Stimulated activated CD4-positive, alpha-beta T cell treated with anti-CD3 and anti-CD28 coated beads, Interleukin-12 subunit alpha, Interleukin-12 subunit beta, amount 100 ng/mL, for 48 hours (primary cell): ENCODE data around the gene ZDHHC20.

Source experiments
- DNase-seq, 3 donors: peaks; one replicate each; pipeline ENCODE4 v3.0.0-alpha.2; 2020; ENCODE audit warnings: low read depth in 2 of 3, low spot score in 1 of 3

The ZDHHC20 gene

DNA sequence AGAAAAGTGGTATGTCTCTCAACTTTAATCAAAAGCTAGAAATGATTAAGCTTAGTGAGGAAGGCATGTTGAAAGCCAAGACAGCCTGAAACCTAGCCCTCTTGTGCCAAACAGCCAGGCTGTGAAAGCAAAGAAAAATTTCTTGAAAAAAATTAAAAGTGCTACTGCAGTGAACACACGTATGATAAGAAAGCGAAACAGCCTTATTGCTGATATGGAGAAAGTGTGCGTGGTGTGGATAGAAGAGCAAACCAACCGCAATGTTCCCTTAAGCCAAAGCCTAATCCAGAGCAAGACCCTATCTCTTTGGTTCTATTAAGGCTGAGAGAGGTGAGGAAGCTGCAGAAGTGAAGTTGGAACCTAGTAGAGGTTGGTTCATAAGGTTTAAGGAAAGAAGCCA is 96.4 kb downstream of the ZDHHC20 start:
- DNase-seq = no peak

DNA sequence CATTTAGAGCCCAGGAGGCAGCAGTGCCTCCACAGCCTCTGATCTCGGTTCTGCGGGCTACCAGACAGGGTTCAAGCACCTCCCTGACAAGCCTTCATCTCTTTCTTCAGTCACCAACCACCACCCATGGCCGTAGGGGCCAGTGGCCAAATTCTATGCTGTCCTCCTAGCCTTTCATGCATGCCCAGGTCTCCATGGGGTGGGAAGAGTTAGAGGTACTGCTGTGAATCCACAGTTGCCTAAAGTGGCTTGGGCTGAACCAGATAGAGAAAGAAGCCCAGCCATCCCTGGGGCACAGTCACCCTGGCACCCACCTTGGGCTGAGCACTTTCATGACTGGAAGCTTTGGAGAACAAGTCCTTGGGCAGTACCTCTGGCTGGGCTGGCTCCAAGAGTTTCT is 97.4 kb downstream of the ZDHHC20 start:
- DNase-seq = no peak

DNA sequence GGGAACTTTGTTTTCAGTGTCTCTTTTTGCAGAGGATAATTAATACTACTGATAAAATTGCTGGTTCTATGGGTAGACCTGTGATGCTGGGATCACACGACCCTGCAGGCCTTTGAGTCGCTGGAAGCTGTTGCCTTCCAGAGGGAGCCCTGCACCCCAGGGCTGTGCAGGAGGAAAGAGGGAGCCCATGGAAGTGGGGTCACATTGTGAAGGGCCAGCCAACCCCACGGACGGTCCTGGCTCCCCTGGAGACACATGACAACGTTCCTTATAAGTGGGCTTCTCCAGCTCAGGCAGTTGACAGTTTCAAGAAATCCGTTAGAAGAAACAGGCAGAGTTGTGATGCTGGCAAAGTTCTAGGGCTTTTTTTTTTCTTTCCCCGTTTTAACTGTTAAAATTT is 98.0 kb downstream of the ZDHHC20 start:
- DNase-seq = no peak

DNA sequence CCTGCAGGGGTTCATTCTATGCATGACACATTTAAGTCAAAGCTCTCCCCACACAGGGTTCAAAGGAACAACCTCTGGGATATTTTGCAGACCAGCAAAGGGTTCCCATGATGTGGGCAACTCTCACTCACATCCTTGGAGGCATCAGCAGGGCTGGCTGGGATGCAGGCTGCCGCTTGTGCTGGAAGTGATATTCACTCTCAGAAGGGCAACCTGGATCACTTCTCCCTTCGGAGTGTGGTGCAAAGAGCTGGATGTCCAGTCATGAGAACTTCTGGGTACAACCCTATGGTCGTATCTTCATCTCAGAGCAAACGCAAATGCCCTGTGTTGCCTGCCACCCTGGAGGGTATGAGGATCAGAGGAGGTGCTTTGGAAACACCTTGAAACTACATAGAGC is 98.6 kb downstream of the ZDHHC20 start:
- DNase-seq = no peak

DNA sequence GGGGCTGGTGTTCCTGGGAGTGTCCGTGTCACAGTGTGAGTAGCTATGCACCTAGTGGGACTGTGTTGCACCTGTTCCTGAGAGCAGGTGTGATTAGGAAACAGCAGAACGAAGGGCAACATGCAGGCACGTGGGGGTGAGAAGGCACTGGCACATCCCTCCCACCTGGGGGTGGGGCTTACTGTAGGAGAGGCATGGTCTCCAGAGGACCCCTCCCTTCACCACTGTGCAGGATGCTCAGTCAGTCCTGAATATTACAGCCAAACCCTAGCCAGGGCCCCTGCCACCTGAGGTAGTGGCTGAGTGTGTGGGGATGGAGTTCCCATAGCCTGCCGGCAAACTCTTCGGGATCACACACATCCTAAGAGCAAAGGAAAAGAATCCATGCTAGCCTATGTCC is 99.2 kb downstream of the ZDHHC20 start:
- DNase-seq = no peak

DNA sequence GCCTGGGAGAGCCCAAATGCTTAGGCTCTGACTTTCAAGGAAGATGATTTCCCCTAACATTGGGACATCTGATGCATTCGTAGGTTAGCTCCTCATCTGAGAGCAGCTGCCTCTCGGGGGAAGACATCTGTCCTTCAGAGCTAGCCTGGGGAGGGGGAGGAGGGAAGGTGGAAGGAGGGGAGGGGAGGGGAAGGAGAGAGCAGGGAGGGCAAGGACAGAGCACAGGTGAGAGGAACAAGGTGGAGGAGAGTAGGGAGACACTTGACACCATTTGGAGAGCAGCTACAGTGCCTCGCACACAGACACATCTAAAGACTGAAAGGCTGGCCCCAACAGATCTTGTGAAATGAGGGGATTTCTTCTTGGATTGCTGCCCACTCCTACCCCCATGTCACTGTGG is 103.8 kb downstream of the ZDHHC20 start:
- DNase-seq = no peak

DNA sequence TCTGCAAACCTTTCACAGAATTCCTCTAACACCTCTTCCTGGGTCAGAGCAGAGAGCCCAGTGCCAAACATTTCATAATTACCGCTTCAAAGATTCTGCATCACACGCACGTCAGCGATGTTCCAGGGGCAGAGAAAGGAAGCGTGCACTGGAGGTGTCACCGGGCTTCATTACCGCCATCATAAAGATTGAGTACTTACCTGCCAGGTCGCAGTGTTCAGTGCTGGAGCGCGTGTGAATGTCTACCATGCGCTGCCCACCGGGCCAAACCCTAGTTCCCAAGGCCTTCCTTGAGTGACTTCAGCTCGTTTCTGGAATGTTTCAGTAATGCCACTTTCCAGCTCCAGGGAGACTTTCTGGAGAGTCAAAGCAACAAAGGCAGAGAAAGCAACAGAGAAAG is 104.4 kb downstream of the ZDHHC20 start:
- no peak for DNase-seq

DNA sequence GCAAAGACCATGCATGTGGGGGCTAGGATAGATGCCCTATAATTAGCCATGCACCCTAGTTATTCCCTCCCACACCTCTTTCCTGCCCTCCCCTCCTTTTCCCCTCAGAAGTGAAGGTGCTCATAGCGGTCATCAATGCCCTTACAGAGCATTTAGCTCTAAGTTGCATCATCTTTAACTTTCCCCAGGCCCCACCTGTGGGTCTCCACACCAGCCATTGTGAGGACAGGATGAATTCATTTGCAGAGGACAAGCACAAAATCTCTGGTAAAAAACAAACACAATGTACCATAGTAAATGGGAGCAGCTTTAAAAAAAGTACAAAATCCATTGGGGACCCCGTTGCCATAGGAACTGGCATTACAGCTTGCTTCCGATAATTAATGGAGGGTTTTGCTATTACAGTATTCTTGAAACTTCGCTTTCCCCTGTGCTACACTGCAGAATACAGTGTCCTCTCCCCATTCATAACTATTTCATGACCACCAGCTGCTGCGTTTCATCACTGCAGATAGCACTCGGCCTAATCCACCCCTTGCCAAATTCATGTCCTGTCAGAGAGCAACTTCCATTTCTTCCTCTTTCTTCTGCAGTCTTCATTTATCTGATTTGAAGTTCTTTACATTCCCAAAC is 110.5 kb downstream of the ZDHHC20 start:
- no peak for DNase-seq

DNA sequence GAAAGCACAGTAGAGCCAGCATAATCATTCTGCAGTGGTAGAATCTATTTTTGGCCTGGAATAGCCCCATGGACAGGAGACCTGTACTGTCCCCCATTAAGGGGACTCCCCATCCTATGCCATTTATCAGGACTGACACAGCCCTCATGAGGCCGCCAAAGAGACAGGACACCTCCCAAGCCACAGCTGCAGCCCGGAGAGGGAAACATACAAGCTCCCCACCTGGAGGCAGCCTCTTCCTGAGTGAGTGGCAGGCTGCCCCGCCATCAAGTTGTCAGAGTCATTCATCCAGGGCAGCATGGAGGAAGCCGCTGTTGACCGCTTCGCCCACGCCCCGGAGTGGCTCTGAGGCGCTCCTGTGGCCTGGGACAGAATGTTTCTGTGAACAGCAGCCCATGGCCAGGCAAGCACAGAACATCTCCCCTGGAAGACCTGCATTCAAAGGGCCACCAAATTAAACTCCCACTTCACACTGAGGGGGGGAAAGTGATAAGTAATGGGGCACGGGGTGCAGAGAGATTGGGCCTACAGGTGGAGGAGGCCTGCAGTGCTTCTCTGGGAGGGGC is 111.3 kb downstream of the ZDHHC20 start:
- DNase-seq = no peak

DNA sequence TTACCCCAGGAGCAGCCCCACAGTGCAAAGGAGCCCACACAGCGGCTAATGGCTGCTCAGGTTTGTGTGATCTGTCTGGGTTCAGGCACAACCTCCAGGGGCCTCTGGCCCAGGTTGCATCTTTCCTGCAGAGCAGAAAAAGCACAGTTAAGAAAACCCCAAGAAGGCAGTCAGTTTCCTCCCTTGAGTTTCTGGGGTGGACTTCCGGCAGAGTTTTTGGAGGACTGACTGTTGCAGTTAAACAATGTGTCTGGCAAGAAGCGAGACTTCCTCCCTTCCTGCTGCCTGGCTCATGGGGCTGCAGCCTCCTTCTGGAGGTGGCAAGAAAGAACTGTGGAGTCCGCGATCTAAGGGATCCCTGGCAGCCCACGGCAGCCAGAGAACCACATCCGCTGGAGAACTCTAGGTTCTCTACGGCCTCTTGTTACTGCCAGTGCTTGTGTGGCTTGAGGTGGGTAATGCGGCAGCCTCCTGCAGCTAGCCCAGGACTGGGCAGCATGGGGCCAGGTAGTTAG is 114.4 kb downstream of the ZDHHC20 start:
- DNase-seq = peak in 1 of 3 donors; percentile 8

DNA sequence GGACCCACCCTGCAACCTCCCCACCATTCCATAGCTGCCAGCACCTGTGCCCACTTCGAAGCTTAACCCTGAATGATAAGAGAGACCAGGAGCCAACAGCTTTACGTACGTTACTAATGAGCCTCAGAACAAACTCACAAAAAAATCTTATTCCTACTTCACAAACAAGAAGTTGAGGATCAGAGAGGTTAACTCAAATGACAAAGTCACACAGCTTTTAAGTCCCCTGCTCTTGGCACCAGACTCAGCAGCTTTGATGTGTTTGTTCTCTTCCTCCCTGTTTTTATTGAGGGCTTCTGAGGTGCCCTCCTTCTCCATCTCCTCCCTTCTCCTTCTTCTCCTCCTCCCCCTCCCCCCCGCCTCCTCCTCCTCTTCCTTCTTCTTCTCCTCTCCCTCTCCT is 115.4 kb downstream of the ZDHHC20 start:
- DNase-seq = no peak

DNA sequence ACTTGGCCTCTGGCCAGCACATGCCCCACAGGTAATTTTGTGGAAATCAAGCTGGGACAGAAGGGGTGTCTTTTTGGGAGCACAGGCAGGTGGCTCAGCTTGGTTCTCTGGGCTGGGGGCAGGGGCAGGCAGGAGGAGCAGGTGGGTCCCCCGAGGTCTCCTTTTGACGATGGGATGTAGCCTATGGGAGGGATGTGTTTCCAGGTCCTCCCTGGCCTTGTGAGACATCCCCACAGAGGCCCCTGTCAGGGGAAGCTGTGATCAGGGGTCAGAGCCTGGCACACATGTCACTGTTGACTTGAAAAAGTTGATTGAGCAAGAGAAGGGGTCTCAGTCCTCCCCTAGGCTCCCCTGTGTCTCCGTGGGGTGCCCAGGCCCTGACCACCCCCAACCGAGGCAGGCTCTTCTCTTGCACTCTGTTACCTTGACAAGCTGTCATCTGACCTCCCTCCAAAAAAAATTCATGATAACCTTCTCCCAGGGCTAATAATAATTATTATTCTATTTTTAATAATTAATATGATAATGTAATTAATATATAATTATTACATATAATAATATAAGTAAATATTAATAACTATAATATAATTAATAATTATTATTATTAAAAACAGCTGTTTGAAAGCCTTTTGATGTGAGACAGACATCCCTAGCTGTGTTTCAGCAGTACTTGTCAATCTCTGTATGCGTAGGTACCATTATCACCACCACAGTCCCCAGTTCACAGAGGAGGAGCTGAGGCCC is 116.2 kb downstream of the ZDHHC20 start:
- no peak for DNase-seq

DNA sequence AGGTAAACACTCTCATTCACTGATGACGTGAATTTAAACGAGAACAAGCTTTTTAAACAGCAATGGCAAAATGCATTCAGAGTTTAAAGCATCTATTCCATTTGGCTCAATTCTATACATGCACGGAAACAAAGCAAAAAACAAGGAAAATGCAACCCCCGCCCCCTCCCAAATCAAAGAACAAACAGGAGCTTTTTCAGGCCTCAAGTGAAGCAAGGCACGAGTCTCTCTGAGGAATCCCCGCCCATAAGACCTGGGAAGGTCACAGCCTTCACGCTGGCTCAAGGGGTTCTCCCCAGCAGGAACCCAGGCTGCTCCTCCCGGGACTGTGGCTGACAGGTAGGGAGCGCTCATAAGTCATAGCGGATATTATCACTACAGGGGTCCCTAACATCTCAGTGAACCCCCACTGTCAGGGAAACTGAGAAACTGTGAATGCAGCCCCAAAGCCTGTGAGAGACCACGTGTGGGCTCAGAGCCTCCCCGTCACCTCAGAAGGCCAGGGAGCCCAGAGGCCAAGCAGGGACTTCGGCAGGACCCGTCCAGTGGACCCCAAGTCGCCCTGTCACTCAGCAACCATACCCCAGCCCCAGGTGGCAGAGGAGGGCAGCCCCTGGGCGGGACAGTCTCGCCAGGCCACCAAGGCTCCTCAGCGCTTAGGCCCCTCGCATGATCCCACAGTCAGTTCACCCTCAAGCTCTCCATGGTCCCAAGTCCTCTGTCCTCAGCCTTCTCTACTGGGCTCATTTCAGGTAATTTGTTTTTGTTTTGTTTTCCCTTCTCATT is 117.3 kb downstream of the ZDHHC20 start:
- DNase-seq = no peak

DNA sequence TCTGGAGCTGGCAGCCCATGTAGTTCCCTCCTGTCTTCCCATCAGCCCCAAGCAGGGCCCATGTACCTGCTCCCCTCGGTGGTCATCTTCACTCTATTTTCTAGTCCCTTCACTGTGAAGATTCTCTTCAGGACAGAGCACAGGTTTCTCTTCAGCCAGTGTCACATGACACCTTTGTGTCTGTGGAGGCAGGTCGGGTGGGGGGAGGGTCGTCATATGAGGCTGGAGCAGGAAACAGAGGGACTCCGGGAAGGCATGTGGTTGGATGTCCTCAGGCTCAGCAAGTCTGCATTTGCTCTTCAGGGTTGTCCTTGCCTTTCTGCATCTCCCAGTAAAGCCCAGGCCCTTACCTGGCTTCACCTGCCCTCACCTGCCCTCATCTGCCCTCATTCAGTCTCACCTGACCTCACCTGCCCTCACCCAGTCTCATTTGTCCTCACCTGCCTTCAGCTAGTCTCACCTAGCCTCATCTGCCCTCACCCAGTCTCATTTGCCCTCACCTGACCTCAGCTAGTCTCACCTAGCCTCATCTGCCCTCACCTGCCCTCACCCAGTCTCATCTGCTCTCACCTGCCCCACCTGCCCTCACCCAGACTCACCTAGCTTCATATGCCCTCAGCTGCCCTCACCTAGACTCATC is 120.3 kb downstream of the ZDHHC20 start:
- no peak for DNase-seq

DNA sequence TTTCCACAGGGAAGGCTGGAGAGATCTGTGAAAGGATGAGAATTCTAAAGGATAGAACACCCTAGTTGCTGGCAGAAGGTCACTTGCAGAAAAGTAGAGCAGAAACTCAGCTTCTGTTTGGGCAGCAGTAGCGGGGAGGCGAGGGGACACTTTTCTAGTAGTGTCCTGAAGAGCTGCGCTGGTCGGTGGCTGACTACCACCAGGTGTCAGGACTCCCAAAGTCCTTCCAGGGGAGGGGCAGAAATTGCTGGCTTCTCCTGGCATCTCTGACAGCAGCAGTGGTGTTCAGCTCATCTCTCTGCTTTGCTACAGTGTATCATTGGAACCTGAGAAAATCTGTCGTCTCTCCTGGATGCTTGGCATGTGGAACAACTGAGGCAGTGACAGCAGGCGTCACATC is 120.9 kb downstream of the ZDHHC20 start:
- DNase-seq = no peak

DNA sequence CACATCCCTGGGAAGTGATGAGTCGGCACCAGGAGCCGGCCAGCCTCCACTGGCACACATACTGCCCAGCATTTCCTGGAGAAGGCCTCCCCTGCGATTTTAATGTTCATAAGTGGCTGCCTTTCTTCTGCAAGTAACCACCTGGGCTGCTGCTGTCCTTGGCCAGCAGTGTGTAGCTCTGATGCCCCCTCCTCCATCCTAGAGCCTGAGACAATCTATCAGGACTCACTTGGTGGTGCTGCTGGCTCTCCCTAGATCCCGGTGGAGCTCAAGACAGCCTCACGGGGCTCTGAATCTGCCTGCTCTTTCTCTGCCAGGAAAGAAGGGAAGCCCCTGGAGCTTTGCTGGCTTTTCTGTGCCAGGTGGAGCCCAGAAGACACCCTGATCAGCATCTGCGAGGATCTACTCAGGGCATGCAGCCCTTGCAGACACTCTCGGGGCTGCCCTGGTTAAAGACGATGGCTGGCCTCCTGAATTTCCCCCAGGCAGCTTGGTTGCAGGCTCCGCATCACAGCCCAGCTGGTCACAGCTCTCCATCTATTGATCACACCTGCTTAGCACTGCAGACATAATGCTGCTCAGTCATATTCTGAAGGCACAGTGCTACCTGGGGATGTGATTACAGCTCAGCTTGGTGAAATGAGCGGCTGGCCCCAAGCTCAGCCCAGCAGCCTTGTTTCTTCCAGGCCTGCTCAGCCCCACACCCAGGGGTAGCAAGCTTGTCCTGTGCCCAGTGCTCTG is 122.3 kb downstream of the ZDHHC20 start:
- no peak for DNase-seq

DNA sequence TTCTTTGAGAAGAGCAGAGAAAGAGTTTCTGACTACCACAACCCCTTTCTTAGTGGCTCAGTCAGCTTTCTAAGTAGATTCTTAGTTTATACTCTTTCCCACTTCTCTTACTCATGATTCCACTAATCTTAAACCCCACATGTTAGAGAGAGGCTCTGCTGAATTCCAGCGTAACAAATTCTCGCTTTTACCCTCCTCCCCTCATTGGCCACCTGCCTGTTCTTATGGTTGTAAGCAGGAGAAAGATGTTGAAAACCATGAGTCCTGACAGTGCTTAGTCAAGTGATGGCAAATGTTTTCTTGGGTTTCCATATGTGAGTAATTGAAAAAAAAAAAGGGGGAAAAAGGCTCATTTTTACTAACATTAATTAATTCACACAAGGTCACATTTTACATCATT is 125.9 kb downstream of the ZDHHC20 start:
- no peak for DNase-seq

DNA sequence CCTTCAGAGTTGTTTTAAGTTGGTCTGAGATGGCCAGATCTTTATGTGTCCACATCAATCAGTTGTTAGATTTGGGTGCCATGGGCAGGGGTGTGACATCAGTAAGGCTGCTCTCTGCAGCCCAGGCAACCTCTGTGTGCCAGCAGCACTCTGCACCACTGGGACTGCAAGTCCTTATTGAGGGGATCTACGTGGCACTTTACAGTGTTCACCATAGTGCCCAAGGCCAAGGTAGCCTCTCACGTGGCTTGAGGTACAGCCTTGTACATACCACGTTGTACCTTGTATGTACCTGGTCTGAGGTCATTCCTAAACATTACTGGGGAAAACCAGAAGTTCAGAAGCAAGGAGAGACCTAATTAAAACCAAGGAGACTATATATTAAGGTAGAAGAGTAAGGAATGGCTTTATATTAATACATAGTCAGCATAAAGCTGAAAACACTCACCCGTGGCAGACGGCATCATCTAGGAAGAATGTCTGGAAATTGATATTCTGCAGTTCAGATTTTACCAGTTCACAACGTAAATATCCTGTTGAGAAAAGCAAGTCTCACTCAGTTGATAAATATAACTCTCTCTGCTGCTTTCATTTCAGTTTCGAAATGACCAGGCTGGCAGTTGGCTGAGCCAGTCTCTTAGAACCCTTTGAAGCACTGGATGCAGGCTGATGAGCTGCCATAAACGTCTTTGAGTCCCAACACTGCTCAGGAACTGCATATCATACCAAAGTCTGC is 128.8 kb downstream of the ZDHHC20 start:
- DNase-seq = no peak

DNA sequence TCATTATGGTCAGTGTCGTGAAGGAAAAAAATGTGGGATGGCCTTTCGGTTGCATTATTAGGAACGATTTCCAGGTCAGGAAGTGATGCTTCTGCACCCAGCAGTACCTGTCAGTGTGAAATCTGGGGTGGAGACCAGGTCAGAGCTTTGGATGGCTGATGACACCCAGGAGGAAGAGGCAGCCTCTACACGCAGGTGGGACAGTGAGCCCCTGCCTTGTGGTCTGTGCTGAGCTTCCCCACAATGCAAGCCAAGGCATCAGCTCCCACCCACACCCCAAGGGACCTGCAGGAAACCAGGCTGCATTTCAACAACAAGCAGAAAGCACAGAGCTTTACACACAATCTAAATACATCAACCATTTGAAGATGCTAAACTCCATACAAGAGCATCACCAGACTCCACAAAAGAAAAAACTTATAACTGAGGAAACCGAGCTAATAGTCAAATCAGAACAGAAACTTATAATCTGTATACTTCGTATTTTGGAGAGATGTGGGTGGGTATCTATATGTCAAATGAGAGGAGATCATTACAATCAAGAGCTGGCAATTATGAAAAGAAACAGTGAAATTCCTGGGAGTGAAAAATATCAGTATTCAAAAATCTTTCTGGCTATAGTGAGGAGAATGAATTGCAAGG is 130.1 kb downstream of the ZDHHC20 start:
- DNase-seq = no peak
